DOHH2 (cell line): ENCODE data around the gene HMG20B.

Experiments
- EZH2phosphoT487 ChIP-seq: fragments of 200-600 bp; sonication (generic); IDR thresholded peaks from 2 replicates; pipeline ENCODE4 v1.6.1; 2017; ENCODE audit warnings: borderline replicate concordance, mild to moderate bottlenecking, antibody characterized with exemption, low read length, moderate library complexity, mixed read lengths
- TF ChIP-seq, protein P1 (sequence below): fragments of 200-600 bp; sonication (generic); IDR thresholded peaks from one replicate; pipeline ENCODE4 v1.5.1; 2014; ENCODE audit warnings: antibody characterized with exemption, mild to moderate bottlenecking, low read depth, low read length; ENCODE audit not compliant: poor library complexity, severe bottlenecking

DNA sequence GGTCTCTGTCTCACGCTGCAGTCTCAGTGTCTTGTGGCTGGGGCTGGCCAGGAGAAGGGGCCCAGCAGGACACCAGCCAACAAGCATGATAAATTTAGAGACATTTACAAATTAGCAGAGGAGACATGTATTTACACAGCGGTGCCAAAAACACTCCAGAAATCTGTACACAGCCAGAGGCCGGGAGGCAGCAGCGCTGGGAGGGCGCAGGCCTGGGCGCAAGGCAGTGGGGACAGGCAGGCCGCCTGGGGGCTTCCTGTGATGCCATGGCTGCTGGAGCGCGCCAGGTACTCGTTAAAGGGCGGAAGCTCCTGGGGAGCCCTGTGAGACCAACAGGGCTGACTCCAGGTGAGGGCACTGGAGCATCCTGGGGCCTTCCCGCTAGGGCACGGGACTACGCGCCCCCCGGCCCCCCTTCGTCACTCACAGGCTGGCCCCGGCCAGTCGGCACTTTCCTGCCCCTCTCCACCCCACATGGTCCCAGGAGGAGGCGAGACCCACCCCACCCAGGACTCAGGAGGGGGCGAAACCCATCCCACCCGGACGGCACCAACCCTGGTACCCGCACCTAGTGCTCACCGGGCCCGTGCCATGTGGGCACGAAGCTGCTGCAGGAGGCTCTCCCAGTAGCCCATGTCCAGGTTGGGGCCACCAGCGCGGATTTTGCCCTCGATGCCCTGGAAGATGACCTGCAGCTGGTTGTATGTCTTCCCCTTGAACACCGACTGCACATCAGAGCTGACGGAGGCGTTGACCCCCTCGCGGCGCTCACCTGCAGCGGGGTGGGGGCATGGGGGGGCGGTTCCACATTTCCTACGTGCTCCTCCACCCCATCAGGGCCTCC lies 41.3 kb downstream of the HMG20B start:
- TF ChIP-seq, protein P1, sequence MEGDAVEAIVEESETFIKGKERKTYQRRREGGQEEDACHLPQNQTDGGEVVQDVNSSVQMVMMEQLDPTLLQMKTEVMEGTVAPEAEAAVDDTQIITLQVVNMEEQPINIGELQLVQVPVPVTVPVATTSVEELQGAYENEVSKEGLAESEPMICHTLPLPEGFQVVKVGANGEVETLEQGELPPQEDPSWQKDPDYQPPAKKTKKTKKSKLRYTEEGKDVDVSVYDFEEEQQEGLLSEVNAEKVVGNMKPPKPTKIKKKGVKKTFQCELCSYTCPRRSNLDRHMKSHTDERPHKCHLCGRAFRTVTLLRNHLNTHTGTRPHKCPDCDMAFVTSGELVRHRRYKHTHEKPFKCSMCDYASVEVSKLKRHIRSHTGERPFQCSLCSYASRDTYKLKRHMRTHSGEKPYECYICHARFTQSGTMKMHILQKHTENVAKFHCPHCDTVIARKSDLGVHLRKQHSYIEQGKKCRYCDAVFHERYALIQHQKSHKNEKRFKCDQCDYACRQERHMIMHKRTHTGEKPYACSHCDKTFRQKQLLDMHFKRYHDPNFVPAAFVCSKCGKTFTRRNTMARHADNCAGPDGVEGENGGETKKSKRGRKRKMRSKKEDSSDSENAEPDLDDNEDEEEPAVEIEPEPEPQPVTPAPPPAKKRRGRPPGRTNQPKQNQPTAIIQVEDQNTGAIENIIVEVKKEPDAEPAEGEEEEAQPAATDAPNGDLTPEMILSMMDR, result no peak
- TF ChIP-seq EZH2phosphoT487, result no peak
